Gastroesophageal sphincter (tissue), 4 donors: ENCODE measurements around the gene C1QTNF8. TPM values are rescaled to one million over a fixed set of nuclear protein-coding genes. Genes with fewer than 3 reads are reported as not detected.

Experiments
- ATAC-seq: fragments of 150-250 bp; one replicate; pipeline ENCODE4 v1.9.1; 2016; ENCODE audit warnings: mild to moderate bottlenecking, moderate library complexity
- H3K27ac ChIP-seq, 4 donors: fragments of 200-600 bp; sonication (generic) in 3 of 4; 1 replicate in 3 of 4; 2 replicates in 1 of 4; pipeline ENCODE4 v1.5.1; 2016 to 2019
- H3K27me3 ChIP-seq: fragments of 200-600 bp; sonication (generic); one replicate; pipeline ENCODE4 v1.5.1; 2019
- H3K36me3 ChIP-seq, 2 donors: fragments of 200-600 bp; sonication (generic); one replicate each; pipeline ENCODE4 v1.5.1; 2019; ENCODE audit warnings: control low read depth in 1 of 2
- H3K4me1 ChIP-seq, 3 donors: fragments of 200-600 bp; sonication (generic); 1 replicate in 2 of 3; 2 replicates in 1 of 3; pipeline ENCODE4 v1.5.1; 2016 to 2019; ENCODE audit warnings: control low read depth in 2 of 3
- H3K4me3 ChIP-seq, 2 donors: fragments of 200-600 bp; sonication (generic); one replicate each; pipeline ENCODE4 v1.5.1; 2019; ENCODE audit warnings: mild to moderate bottlenecking in 1 of 2, moderate library complexity in 1 of 2
- H3K9me3 ChIP-seq, 3 donors: fragments of 200-600 bp; sonication (generic); one replicate each; pipeline ENCODE4 v1.5.1; 2017 to 2019; ENCODE audit warnings: control low read depth in 2 of 3
- EP300 ChIP-seq: sonication (generic); formaldehyde crosslinking; IDR thresholded peaks from one replicate; pipeline ENCODE4 v1.6.1; 2017; ENCODE audit warnings: antibody characterized with exemption, mild to moderate bottlenecking
- POLR2A ChIP-seq, 2 donors: fragments of 450-650 bp; IDR thresholded peaks; one replicate each; pipeline ENCODE4 v1.6.1; 2017; ENCODE audit warnings: antibody characterized with exemption in 2 of 2, mild to moderate bottlenecking in 2 of 2, moderate library complexity in 1 of 2
- POLR2AphosphoS5 ChIP-seq: sonication (generic); formaldehyde crosslinking; IDR thresholded peaks from one replicate; pipeline ENCODE4 v1.6.1; 2017; ENCODE audit warnings: antibody characterized with exemption
- WGBS, 2 donors: methylation state at CpG; one replicate each; pipeline ENCODE4 v1.1.5; 2018; ENCODE audit warnings: low coverage in 1 of 2; 5-methylcytosine and 5-hydroxymethylcytosine counted together
- total RNA-seq, 4 donors: library from RNA; depleted of rRNA; stranded (reverse); fragments of >200 nt; gene quantifications; one replicate each; pipeline ENCODE4 v1.1.0, GENCODE V29; 2016
- TF ChIP-seq, protein P1 (sequence below), 4 experiments: fragments of 200-600 bp in 2 of 4; fragments of 450-650 bp in 2 of 4; sonication (generic) in 1 of 4; IDR thresholded peaks; one replicate each; pipeline ENCODE4 v1.5.1; 2017 to 2019; ENCODE audit warnings: antibody characterized with exemption in 4 of 4, mild to moderate bottlenecking in 2 of 4, moderate library complexity in 2 of 4

C1QTNF8 gene
- total RNA-seq, 4 donors from 2014 or later, result not detected

DNA sequence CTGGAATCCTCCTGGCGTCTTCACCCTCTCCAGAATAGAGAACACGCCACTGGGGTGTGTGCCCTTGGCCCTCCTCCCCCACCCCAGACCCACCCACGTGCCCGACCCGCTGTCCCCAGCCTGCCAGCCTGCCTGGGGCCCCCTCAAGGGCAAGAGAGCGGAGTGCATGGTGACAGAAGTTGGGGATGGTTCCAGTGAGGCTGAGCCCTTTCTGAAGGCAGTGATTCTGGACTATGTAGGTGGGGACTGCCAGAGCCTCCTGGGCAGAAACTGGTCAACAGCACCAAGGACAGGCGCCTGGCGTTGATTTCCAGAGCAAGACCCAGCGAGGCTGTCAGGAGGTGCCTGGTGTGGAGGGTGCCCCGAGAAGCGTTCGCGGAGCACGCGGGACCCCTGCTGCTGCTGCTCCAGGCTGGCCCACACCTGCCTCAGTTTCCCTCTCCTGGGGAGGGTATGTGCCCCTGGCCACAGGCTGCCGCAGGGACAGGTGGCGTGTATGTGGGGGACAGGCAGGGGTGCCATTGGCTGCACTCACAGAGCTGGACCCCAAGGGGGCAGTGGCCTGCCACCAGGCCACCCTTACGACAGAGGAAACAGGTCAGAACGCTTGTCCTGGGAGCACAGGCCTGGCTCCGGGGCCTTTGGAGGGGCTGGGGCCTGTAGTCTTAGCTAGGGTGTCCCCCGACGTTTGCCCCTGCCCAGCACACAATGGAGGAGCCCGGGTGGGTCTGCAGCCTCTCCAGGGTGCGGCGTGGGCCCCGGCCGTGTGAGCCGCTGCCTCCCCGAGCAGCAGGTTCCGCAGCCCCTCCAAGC is 22.3 kb downstream of the C1QTNF8 start:
- Histone ChIP-seq H3K4me1 (peaks cover 0 to 7% (median 0%) of the 10 kb centered on the region in 3 donors), H3K4me3 (no peak overlapping the region), H3K27ac (no peak overlapping the region), H3K27me3 (peaks cover 98% of the 10 kb centered on the region), H3K9me3 (no peaks in the 10 kb centered on the region), H3K36me3 (no peaks in the 10 kb centered on the region)
- no peak for ATAC-seq
- TF ChIP-seq, protein P1, sequence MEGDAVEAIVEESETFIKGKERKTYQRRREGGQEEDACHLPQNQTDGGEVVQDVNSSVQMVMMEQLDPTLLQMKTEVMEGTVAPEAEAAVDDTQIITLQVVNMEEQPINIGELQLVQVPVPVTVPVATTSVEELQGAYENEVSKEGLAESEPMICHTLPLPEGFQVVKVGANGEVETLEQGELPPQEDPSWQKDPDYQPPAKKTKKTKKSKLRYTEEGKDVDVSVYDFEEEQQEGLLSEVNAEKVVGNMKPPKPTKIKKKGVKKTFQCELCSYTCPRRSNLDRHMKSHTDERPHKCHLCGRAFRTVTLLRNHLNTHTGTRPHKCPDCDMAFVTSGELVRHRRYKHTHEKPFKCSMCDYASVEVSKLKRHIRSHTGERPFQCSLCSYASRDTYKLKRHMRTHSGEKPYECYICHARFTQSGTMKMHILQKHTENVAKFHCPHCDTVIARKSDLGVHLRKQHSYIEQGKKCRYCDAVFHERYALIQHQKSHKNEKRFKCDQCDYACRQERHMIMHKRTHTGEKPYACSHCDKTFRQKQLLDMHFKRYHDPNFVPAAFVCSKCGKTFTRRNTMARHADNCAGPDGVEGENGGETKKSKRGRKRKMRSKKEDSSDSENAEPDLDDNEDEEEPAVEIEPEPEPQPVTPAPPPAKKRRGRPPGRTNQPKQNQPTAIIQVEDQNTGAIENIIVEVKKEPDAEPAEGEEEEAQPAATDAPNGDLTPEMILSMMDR (IDR thresholded peaks at IDR 0.05), result no peak
- TF ChIP-seq POLR2AphosphoS5, result no peak
- no peak for TF ChIP-seq EP300
- no peak for TF ChIP-seq POLR2A (IDR thresholded peaks at IDR 0.05)
- 66 to 71% methylated on average over 3 to 6 of the region's 30 CpGs for WGBS, 2 donors

DNA sequence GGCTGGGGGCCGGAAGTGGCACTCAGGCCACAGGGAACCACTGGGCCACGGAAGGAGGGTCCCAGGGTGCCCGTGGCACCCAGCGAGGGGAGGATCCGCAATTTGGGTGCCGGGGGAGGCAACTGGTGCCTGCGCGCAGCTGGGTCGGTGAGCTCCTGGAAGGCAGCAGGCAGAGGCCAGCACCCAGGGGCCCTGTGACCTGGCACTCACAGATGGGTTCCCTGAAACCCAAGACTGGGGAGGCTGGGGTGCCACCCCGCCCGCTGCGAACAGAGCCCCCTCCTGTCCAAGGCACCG is 22.8 kb downstream of the C1QTNF8 start:
- no peaks in the 10 kb centered on the region for H3K9me3 ChIP-seq
- H3K36me3 ChIP-seq, result no peaks in the 10 kb centered on the region
- peaks cover 0 to 1% (median 0%) of the 10 kb centered on the region in 3 donors for H3K4me1 ChIP-seq
- H3K27ac ChIP-seq, result no peak overlapping the region
- H3K27me3 ChIP-seq, result peaks cover 98% of the 10 kb centered on the region
- ATAC-seq, result no peak
- TF ChIP-seq POLR2A (IDR thresholded peaks at IDR 0.05) (no peak), EP300 (no peak), POLR2AphosphoS5 (no peak)
- TF ChIP-seq, protein P1 (IDR thresholded peaks at IDR 0.05), result no peak
- no CpG with 5 or more reads among the region's 13 CpGs for WGBS, 2 donors
- H3K4me3 ChIP-seq, result no peak overlapping the region

DNA sequence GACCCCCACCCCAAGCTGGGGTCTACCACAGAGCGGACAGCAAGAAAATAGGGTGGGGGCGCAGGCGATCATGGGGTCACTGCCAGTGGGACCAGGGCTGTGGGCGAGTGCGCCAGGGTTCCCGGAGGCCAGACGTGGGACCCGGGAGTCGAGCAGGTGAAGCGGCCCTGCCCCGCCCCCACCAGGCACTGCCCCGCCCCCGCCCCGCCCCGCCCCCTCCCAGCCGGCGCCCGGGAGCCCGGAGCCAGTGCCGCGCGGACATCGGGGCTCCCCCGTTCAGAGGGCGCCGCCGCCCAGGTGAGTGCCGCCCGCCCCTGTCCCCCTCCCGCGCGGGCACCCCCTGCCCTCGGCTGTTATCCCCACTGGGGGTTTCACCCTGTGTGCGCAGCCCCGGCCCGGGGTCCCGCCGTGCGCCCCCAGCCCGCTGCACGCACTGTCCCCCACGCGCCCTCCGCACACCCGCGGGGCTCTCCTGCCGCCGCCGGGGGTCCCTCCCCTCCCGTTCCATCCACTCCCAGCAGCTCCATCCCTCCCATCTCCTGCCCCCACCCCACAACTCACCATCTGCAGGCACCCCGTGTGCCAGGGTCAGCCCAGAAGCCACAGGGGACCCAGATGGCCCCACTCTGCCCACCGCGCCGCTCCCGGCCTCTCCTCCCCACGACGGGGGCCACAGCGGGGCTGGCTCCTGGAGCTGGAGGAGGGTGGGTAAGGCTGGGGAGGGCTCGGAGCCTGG is 23.4 kb downstream of the C1QTNF8 start, which contains the start of gene SSTR5:
Gene SSTR5 (plus strand): TSS at position 222 of the 736 bp plus-strand sequence. CDS start 6,122 bp downstream, outside the sequence.
- Histone ChIP-seq H3K9me3 (no peaks in the 10 kb centered on the region), H3K36me3 (no peaks in the 10 kb centered on the region), H3K4me3 (no peak within 1 kb of the TSS), H3K27ac (no peak within 1 kb of the TSS), H3K4me1 (no peaks in the 10 kb centered on the region), H3K27me3 (peaks cover 98% of the 10 kb centered on the region)
- no peak for ATAC-seq
- TF ChIP-seq, protein P1 (IDR thresholded peaks at IDR 0.05), result no peak
- no peak for TF ChIP-seq POLR2AphosphoS5
- no peak for TF ChIP-seq POLR2A (IDR thresholded peaks at IDR 0.05)
- TF ChIP-seq EP300, result no peak
- 33% methylated on average over 1 of the region's 59 CpGs; no CpG with 5 or more reads in 1 of the 2 donors for WGBS, 2 donors

DNA sequence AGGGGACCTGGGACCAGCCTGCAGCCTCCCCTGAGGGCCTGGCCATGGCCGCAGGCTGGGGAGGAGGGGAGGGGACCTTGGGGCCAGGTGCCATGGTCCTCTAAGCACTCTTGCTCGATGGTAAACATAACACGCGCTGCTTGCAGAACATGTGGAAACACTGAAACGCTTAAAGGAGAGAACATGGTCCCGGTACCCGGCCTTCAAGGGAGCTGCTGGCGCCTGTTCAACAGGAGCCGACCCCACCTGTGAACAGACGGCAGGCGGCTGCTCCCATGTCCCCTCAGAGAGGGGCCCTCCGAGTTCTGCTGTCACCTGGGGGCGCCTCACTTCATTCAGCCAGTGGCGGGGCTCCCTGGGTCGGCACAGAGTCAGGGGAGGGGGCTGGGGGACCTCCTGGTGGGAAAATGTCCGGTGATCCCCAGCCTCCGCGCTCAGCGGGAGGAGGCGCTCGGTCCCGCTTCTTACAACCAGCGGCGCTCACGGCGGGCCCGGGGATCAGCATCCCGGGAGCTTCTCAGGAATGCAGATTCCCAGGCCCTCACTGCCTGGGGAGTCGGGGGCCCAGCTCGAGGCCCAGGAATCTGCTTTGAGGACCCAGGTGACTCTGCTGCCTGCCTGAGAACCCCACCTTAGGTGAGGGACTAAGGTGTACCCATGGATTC is 24.4 kb downstream of the C1QTNF8 start:
- H3K4me1 ChIP-seq, result no peaks in the 10 kb centered on the region
- H3K4me3 ChIP-seq, result no peak overlapping the region
- 3 to 20% methylated on average over 1 to 7 of the region's 30 CpGs for WGBS, 2 donors
- ATAC-seq, result no peak
- no peaks in the 10 kb centered on the region for H3K36me3 ChIP-seq
- TF ChIP-seq EP300, result no peak
- TF ChIP-seq, protein P1 (IDR thresholded peaks at IDR 0.05), result no peak
- TF ChIP-seq POLR2A (IDR thresholded peaks at IDR 0.05), result no peak
- no peak for TF ChIP-seq POLR2AphosphoS5
- no peaks in the 10 kb centered on the region for H3K9me3 ChIP-seq
- H3K27ac ChIP-seq, result no peak overlapping the region
- peaks cover 98% of the 10 kb centered on the region for H3K27me3 ChIP-seq
